Ishikawa (cell line): ENCODE data around the gene BAAT.

ENCODE experiments used
- CEBPB ChIP-seq: IDR thresholded peaks from 2 replicates; pipeline ENCODE4 v1.6.1; 2012
- CREB1 ChIP-seq: IDR thresholded peaks from 2 replicates; pipeline ENCODE4 v1.6.1; 2012; ENCODE audit warnings: low read depth
- EGR1 ChIP-seq: IDR thresholded peaks from 2 replicates; pipeline ENCODE4 v1.6.1; 2012
- EP300 ChIP-seq: IDR thresholded peaks from 2 replicates; pipeline ENCODE4 v1.6.1; 2012; ENCODE audit warnings: borderline replicate concordance
- FOXM1 ChIP-seq: IDR thresholded peaks from 2 replicates; pipeline ENCODE4 v1.6.1; 2012; ENCODE audit warnings: low read depth, borderline replicate concordance
- MAX ChIP-seq: IDR thresholded peaks from 2 replicates; pipeline ENCODE4 v1.6.1; 2012
- NFIC ChIP-seq: IDR thresholded peaks from 2 replicates; pipeline ENCODE4 v1.6.1; 2012
- RAD21 ChIP-seq: IDR thresholded peaks from 2 replicates; pipeline ENCODE4 v1.6.1; 2012; ENCODE audit warnings: low read depth
- TAF1 ChIP-seq: IDR thresholded peaks from 2 replicates; pipeline ENCODE4 v1.6.1; 2012; ENCODE audit warnings: low read depth, mild to moderate bottlenecking
- TCF12 ChIP-seq: IDR thresholded peaks from 2 replicates; pipeline ENCODE4 v1.6.1; 2012; ENCODE audit warnings: low read depth
- TEAD4 ChIP-seq: IDR thresholded peaks from 2 replicates; pipeline ENCODE4 v1.6.1; 2012
- YY1 ChIP-seq: IDR thresholded peaks from 2 replicates; pipeline ENCODE4 v1.6.1; 2012; ENCODE audit warnings: low read depth
- ZBTB7A ChIP-seq: IDR thresholded peaks from 2 replicates; pipeline ENCODE4 v1.6.1; 2012; ENCODE audit warnings: low read depth
- TF ChIP-seq, protein P1 (sequence below): IDR thresholded peaks from 2 replicates; pipeline ENCODE4 v1.6.1; 2012; ENCODE audit warnings: low read depth, mild to moderate bottlenecking
- TF ChIP-seq, protein P2 (sequence below): IDR thresholded peaks from 2 replicates; pipeline ENCODE4 v1.6.1; 2012

BAAT gene

GRCh38 chr9:101341958-101342357 is 42.8 kb downstream of the BAAT start:
- no peak for TF ChIP-seq CEBPB

- TF ChIP-seq RAD21 (no peak), TAF1 (no peak), ZBTB7A (no peak), EGR1 (no peak), TEAD4 (no peak), NFIC (no peak), FOXM1 (no peak), CREB1 (no peak), TCF12 (no peak), CEBPB (no peak), EP300 (no peak), MAX (no peak), YY1 (no peak)
- TF ChIP-seq, protein P1, sequence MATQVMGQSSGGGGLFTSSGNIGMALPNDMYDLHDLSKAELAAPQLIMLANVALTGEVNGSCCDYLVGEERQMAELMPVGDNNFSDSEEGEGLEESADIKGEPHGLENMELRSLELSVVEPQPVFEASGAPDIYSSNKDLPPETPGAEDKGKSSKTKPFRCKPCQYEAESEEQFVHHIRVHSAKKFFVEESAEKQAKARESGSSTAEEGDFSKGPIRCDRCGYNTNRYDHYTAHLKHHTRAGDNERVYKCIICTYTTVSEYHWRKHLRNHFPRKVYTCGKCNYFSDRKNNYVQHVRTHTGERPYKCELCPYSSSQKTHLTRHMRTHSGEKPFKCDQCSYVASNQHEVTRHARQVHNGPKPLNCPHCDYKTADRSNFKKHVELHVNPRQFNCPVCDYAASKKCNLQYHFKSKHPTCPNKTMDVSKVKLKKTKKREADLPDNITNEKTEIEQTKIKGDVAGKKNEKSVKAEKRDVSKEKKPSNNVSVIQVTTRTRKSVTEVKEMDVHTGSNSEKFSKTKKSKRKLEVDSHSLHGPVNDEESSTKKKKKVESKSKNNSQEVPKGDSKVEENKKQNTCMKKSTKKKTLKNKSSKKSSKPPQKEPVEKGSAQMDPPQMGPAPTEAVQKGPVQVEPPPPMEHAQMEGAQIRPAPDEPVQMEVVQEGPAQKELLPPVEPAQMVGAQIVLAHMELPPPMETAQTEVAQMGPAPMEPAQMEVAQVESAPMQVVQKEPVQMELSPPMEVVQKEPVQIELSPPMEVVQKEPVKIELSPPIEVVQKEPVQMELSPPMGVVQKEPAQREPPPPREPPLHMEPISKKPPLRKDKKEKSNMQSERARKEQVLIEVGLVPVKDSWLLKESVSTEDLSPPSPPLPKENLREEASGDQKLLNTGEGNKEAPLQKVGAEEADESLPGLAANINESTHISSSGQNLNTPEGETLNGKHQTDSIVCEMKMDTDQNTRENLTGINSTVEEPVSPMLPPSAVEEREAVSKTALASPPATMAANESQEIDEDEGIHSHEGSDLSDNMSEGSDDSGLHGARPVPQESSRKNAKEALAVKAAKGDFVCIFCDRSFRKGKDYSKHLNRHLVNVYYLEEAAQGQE, result no peak
- TF ChIP-seq, protein P2, sequence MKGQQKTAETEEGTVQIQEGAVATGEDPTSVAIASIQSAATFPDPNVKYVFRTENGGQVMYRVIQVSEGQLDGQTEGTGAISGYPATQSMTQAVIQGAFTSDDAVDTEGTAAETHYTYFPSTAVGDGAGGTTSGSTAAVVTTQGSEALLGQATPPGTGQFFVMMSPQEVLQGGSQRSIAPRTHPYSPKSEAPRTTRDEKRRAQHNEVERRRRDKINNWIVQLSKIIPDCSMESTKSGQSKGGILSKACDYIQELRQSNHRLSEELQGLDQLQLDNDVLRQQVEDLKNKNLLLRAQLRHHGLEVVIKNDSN, result no peak
Observed at GRCh38 chr9:101337237-101337636, 47.6 kb downstream of the BAAT start.

DNA sequence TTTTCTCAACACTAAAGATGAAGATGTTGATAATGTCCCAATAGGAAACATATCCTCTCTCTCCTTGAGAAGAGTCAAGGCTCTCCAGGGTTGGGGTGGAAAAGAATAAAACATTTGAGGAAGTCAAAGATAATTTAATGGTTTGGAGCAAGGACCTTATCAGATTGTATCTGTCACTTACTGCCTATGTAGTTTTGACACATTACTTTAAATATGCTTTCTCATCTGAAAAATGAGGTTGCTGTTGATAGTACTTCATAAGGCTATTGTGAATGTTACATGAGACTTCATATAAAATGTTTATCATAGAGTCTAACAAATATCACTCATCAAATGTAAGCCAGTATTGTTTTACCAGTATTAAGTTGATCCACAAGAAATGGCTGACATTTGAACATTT is 48.7 kb downstream of the BAAT start:
- TF ChIP-seq NFIC, result no peak
- TF ChIP-seq, protein P2, result no peak
- TF ChIP-seq TEAD4, result no peak
- no peak for TF ChIP-seq EGR1
- TF ChIP-seq, protein P1, result no peak
- no peak for TF ChIP-seq ZBTB7A
- TF ChIP-seq FOXM1, result no peak
- no peak for TF ChIP-seq MAX
- TF ChIP-seq YY1, result no peak
- TF ChIP-seq CEBPB, result no peak
- TF ChIP-seq TCF12, result no peak
- no peak for TF ChIP-seq EP300
- TF ChIP-seq CREB1, result no peak
- TF ChIP-seq TAF1, result no peak
- no peak for TF ChIP-seq RAD21

DNA sequence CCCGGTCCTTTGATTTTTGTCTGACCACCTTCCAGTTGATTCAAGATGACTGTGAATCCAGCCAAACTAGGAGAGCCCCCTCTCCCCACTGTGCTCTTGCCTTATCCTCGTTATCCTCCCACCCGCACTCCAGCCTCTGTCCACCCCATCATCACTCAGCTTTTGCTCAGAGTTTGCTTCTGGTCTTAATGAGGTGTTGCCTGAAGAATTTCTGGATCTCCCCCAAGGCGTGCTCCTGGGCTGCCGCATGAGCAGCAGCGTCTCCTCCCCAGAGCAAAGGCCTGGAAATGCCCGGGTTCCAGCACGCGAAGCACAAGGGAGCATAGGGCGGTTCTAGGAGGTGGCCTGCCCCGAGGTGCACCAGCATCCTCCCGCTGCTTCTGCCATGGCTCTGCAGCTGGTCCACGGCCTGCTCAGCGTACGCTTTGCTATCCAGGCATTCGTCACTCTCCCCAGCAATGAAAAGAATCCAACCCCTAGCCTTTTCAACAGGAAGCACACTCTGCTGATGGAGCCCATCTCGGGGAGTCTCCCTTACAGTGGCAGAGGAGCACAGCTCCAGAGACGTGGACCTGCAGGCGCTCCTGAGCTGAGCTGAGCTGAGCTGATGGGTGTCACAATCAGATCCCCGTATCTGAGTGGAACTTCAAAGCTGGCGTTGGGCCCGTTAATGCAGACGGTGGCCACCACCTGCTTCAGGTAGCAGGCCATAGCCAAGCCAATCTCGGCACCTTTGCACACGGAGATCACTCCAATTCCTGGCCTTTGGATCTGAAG is 50.7 kb downstream of the BAAT start:
- TF ChIP-seq TCF12 (no peak), MAX (no peak), ZBTB7A (no peak), EP300 (no peak)
- TF ChIP-seq, protein P1, result no peak
